GM12872 (cell line): ENCODE results near the gene HMCN2.

Source experiments
- CTCF ChIP-seq: IDR thresholded peaks from 3 replicates; pipeline ENCODE4 v1.5.1; 2011; ENCODE audit warnings: low read depth, mild to moderate bottlenecking, low read length, moderate library complexity; ENCODE audit not compliant: insufficient read depth

The HMCN2 gene

GRCh38 chr9:130402645-130403440, 137.3 kb downstream of the HMCN2 start:
- TF ChIP-seq CTCF = no peak

- no peak for TF ChIP-seq CTCF
Measured at GRCh38 chr9:130405657-130406257, 140.2 kb downstream of the HMCN2 start.

DNA sequence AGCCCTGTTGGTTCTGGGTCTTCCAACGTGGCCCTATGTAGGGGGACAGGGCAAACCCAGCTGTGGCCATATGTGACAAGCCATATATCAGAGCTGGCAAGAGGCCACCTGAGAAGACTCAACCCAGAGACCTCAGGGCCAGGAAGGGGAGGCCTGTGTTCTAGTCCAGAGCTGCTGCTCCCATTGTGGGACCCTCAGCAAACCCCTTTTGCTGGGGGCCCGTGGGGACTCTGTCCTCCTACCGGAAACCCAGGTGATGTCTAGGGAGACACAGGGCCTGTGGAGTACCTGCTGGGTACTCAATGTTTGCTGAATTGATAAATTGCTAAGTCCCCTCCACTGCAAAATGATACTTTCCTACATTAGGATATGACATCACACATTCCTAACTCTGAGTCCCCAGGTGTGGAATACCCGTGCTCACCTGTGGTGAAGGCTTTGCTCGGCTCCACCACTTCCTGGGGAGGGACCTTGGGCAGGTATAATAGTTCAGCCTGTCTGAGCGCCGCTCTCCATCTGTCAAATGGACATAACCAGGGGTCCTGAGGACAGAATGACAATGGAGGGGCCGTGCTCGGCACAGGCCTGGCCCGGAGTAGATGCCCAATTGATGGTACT, 140.8 kb downstream of the HMCN2 start:
- no peak for TF ChIP-seq CTCF

DNA sequence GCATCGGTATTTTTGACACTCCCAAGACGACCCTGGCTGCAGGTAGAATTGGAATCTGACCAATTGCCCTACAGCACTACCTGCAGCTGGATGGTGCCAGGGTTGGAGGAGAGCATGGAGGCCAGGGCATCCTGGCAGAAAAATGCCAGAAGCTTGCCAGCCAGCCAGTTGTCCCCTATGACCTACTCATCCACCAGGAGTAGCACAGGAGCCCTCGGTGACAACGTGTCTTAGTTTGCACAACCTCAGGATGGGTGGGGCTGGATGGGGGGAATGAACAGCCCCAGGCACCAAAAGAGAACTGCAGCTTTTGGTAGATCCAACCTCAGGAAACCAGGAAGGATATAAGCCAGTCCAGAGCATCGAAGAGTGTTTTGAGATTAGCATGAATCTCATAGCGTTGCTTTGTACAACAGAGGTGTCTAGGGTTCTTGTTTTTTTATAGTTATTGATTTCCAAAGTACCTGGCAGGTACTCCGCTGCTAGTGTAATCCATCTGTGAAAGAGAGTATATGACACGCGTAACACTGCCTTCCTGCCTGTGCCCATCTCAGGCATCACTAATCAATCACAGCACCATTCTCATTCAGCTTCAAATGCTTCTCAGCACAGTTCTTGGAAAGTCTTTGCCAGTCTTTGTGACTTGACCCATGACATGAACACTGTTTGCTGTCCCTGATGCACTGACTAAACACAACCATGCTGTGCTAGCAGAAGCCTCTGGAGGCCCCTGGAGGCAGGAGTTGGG, 142.5 kb downstream of the HMCN2 start:
- TF ChIP-seq CTCF = no peak

DNA sequence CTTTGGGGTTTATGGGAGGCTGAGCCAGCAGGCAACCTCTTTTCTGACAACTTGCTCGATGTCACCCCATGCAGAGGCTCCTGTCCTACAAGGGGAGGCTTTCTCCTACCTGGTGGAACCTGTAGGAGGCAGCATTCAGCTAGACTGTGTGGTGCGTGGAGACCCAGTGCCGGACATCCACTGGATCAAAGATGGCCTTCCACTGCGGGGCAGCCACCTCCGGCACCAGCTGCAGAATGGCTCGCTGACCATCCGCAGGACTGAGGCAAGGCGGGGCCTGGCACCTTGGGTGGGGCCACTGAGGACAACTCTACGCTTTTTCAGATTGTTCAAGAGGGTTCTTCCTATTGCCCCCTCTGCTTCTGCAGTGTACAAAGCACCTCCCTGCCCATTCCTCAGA, 143.1 kb downstream of the HMCN2 start:
- 0 out of 3 replicates have a peak, but pooled peaks have one; percentile 5 for TF ChIP-seq CTCF

DNA sequence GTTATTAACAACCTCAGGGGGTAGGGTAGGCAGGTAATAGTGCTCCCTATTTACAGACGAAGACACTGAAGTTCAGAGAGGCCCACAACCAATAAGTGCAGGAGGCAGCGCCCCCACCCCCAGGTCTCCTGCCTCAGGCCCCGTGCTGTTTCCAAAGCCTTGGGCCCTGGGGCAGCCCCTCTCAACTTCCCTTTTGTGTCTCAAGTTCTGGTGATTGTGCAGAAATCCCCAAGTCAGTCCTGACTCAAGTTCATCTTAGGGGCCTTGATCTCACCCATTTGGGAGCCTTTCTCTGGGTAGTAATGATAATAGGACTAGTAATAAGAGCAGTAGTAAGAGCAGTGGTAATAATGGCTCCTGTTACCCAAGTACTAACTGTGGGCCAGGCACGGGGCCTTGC, 143.7 kb downstream of the HMCN2 start:
- TF ChIP-seq CTCF = no peak

DNA sequence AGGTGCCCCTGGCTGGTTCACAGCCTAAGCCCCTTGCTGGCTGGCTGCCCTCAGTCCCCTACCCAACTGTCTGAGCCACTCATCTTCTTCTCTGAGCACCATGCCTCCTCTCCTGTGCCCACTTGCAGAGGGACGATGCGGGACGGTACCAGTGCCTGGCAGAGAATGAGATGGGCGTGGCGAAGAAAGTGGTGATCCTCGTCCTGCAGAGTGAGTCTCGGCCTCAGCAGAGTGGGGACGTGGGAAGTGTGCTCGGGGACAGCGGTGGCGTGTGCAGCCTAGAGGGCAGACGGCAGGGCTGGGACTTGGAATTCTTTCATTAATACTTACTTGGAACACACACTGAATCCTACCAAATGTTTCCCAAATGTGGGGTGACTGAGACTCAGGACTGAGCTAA, 144.9 kb downstream of the HMCN2 start:
- TF ChIP-seq CTCF = no peak
